HL-60 (cell line): ENCODE data around the gene DHRS12.

ENCODE experiments used
- DNase-seq, 2 experiments: peaks; one replicate each; pipeline ENCODE4 v3.0.0-alpha.2; 2010 to 2020; ENCODE audit warnings: low read depth in 1 of 2, low spot score in 1 of 2
- H3K27ac ChIP-seq: fragments of 250-450 bp; sonication (Bioruptor Pico); replicated peaks from 2 replicates; pipeline ENCODE4 v1.5.1; 2020; ENCODE audit warnings: mild to moderate bottlenecking, moderate library complexity
- H3K27me3 ChIP-seq: fragments of 250-450 bp; sonication (Bioruptor Pico); 2 replicates; pipeline ENCODE4 v1.5.1; 2021; ENCODE audit warnings: mild to moderate bottlenecking, moderate library complexity; ENCODE audit not compliant: insufficient read depth, poor library complexity, severe bottlenecking
- H3K4me3 ChIP-seq: replicated peaks from 2 replicates; pipeline ENCODE4 v1.5.1; 2011; ENCODE audit warnings: mild to moderate bottlenecking, control low read depth, low read length; ENCODE audit not compliant: insufficient read depth
- CTCF ChIP-seq: IDR thresholded peaks from one replicate; pipeline ENCODE4 v1.5.1; 2011; ENCODE audit warnings: low read length, control low read depth, inconsistent platforms; ENCODE audit not compliant: insufficient read depth
- GABPA ChIP-seq: IDR thresholded peaks from 2 replicates; pipeline ENCODE4 v1.6.1; 2012; ENCODE audit warnings: low read depth
- POLR2AphosphoS5 ChIP-seq: IDR thresholded peaks from 2 replicates; pipeline ENCODE4 v1.6.1; 2012; ENCODE audit warnings: low read depth
- SPI1 ChIP-seq: IDR thresholded peaks from 2 replicates; pipeline ENCODE4 v1.6.1; 2012; ENCODE audit warnings: low read depth, mild to moderate bottlenecking, borderline replicate concordance
- TF ChIP-seq, protein P1 (sequence below): IDR thresholded peaks from 2 replicates; pipeline ENCODE4 v1.6.1; 2012; ENCODE audit warnings: low read depth; ENCODE audit not compliant: insufficient replicate concordance

Gene DHRS12

GRCh38 chr13:51795419-51795818, 8.5 kb downstream of the DHRS12 start:
- no peak for DNase-seq
- no peaks in the 10 kb centered on the region for H3K27me3 ChIP-seq
- TF ChIP-seq POLR2AphosphoS5 (no peak), GABPA (no peak), CTCF (no peak)
- TF ChIP-seq, protein P1, sequence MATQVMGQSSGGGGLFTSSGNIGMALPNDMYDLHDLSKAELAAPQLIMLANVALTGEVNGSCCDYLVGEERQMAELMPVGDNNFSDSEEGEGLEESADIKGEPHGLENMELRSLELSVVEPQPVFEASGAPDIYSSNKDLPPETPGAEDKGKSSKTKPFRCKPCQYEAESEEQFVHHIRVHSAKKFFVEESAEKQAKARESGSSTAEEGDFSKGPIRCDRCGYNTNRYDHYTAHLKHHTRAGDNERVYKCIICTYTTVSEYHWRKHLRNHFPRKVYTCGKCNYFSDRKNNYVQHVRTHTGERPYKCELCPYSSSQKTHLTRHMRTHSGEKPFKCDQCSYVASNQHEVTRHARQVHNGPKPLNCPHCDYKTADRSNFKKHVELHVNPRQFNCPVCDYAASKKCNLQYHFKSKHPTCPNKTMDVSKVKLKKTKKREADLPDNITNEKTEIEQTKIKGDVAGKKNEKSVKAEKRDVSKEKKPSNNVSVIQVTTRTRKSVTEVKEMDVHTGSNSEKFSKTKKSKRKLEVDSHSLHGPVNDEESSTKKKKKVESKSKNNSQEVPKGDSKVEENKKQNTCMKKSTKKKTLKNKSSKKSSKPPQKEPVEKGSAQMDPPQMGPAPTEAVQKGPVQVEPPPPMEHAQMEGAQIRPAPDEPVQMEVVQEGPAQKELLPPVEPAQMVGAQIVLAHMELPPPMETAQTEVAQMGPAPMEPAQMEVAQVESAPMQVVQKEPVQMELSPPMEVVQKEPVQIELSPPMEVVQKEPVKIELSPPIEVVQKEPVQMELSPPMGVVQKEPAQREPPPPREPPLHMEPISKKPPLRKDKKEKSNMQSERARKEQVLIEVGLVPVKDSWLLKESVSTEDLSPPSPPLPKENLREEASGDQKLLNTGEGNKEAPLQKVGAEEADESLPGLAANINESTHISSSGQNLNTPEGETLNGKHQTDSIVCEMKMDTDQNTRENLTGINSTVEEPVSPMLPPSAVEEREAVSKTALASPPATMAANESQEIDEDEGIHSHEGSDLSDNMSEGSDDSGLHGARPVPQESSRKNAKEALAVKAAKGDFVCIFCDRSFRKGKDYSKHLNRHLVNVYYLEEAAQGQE, result no peak
- H3K4me3 ChIP-seq, result no peak overlapping the region
- no peak overlapping the region for H3K27ac ChIP-seq

- TF ChIP-seq SPI1 (no peak), GABPA (no peak), CTCF (no peak), POLR2AphosphoS5 (no peak)
- TF ChIP-seq, protein P1, result no peak
- no peaks in the 10 kb centered on the region for H3K27me3 ChIP-seq
- no peak overlapping the region for H3K4me3 ChIP-seq
- no peak for DNase-seq
- H3K27ac ChIP-seq, result no peak overlapping the region
Observed at GRCh38 chr13:51794964-51795363, 9.0 kb downstream of the DHRS12 start.

GRCh38 chr13:51793570-51794271, 10.2 kb downstream of the DHRS12 start:
- peak overlapping the region; percentile 37; the same call in 1 of the 2 replicates for H3K27ac ChIP-seq

More at GRCh38 chr13:51793570-51794271, 10.2 kb downstream of the DHRS12 start:
- TF ChIP-seq POLR2AphosphoS5, result peak; percentile 100
- TF ChIP-seq SPI1, result peak; percentile 92; the same call in 1 of the 2 replicates
- no peak for TF ChIP-seq CTCF
- TF ChIP-seq, protein P1, result no peak
- peak; percentile 64; the same call in 1 of the 2 replicates for TF ChIP-seq GABPA
- Histone ChIP-seq H3K4me3 (no peak overlapping the region), H3K27me3 (no peaks in the 10 kb centered on the region)
- peak; percentile 52 to 96 for DNase-seq
